OCI-LY3 (cell line): ENCODE measurements around the gene SLC39A1.

Experiments
- H2AFZ ChIP-seq: fragments of 200-600, 300-600 bp; shearing (Covaris generic); 2 replicates; pipeline ENCODE4 v1.6.0; 2014; ENCODE audit warnings: antibody characterized with exemption, low read depth, low read length
- H3K27ac ChIP-seq: fragments of 200-600, 300-600 bp; sonication (generic); 2 replicates; pipeline ENCODE4 v1.5.1; 2014; ENCODE audit warnings: mild to moderate bottlenecking, low read length, moderate library complexity, mixed read lengths
- H3K27me3 ChIP-seq: fragments of 200-600, 300-600 bp; sonication (generic); 2 replicates; pipeline ENCODE4 v1.6.1; 2014; ENCODE audit warnings: low read depth, low read length, mixed read lengths
- H3K36me3 ChIP-seq: fragments of 200-600, 300-600 bp; sonication (generic); replicated peaks from 2 replicates; pipeline ENCODE3; 2014; ENCODE audit warnings: low read depth, low read length, mixed read lengths
- H3K4me1 ChIP-seq: fragments of 300-600, 200-600 bp; sonication (generic); 2 replicates; pipeline ENCODE4 v1.6.1; 2014; ENCODE audit warnings: low read length, mixed read lengths
- H3K4me2 ChIP-seq: fragments of 200-600, 300-600 bp; sonication (generic); 2 replicates; pipeline ENCODE4 v1.6.1; 2014; ENCODE audit warnings: low read length, mixed read lengths
- H3K4me3 ChIP-seq: fragments of 300-600, 200-600 bp; sonication (generic); 2 replicates; pipeline ENCODE4 v1.5.1; 2014; ENCODE audit warnings: antibody characterized with exemption, mild to moderate bottlenecking, low read length, moderate library complexity
- H3K79me2 ChIP-seq: fragments of 300-600, 200-600 bp; shearing (Covaris generic); 2 replicates; pipeline ENCODE4 v1.6.1; 2014; ENCODE audit warnings: mild to moderate bottlenecking, low read length, mixed read lengths
- H3K9ac ChIP-seq: fragments of 300-600, 200-600 bp; shearing (Covaris generic); 2 replicates; pipeline ENCODE4 v1.6.0; 2014; ENCODE audit warnings: mild to moderate bottlenecking, low read length, moderate library complexity
- H3K9me3 ChIP-seq: fragments of 200-600, 300-600 bp; shearing (Covaris generic); 2 replicates; pipeline ENCODE4 v1.6.1; 2014; ENCODE audit warnings: low read length, mixed read lengths; ENCODE audit not compliant: insufficient read depth
- H4K20me1 ChIP-seq: fragments of 200-600, 300-600 bp; sonication (generic); 2 replicates; pipeline ENCODE4 v1.6.1; 2016; ENCODE audit warnings: low read length, mixed read lengths; ENCODE audit not compliant: insufficient read depth
- CTCF ChIP-seq: fragments of 200-600, 300-600 bp; sonication (generic); IDR thresholded peaks from 2 replicates; pipeline ENCODE4 v1.5.1; 2014; ENCODE audit warnings: antibody characterized with exemption, low read length, low read depth
- EZH2phosphoT487 ChIP-seq: fragments of 200-600 bp; shearing (Covaris generic); IDR thresholded peaks from 2 replicates; pipeline ENCODE4 v1.6.1; 2018; ENCODE audit warnings: antibody characterized with exemption, mixed run types, low read depth

Gene SLC39A1

DNA sequence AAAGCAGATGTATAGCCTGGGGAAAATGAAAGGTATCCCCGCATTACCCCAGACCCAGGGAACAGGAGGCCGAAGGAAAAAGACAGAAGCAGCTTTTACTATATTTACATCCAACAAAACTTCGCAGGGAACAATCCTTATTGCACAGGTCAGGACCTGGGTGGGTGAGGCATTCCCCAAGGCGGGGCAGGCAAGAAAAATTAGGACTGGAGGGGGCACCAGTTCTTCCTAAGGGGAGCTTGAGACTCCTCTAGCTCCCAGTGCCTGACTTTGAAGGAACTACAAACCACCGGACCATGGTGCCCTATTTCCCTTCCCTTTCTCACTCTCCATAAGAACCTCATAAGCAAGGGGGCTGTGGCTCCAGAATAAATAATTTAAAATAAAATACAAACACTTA, 33.9 kb downstream of the SLC39A1 start:
- H3K4me3 ChIP-seq = no peak overlapping the region
- no peak overlapping the region for H3K9ac ChIP-seq
- peaks cover 44% of the 10 kb centered on the region for H3K36me3 ChIP-seq
- H3K4me1 ChIP-seq = peaks cover under 1% of the 10 kb centered on the region; the same call in 1 of the 2 replicates
- peaks cover 3% of the 10 kb centered on the region for H3K79me2 ChIP-seq
- no peaks in the 10 kb centered on the region; the same call in 1 of the 2 replicates for H4K20me1 ChIP-seq
- no peak overlapping the region for H3K27ac ChIP-seq
- no peak overlapping the region for H2AFZ ChIP-seq
- no peak overlapping the region for H3K4me2 ChIP-seq
- TF ChIP-seq EZH2phosphoT487 (no peak), CTCF (no peak)
- no peaks in the 10 kb centered on the region for H3K9me3 ChIP-seq
- no peaks in the 10 kb centered on the region for H3K27me3 ChIP-seq

- H3K4me2 ChIP-seq = no peak overlapping the region
- H3K27me3 ChIP-seq = no peaks in the 10 kb centered on the region
- no peak overlapping the region for H3K4me3 ChIP-seq
- peaks cover 9% of the 10 kb centered on the region for H3K79me2 ChIP-seq
- peaks cover 6% of the 10 kb centered on the region for H3K4me1 ChIP-seq
- no peak overlapping the region for H2AFZ ChIP-seq
- H3K36me3 ChIP-seq = peaks cover 40% of the 10 kb centered on the region
- TF ChIP-seq EZH2phosphoT487 = no peak
- no peak for TF ChIP-seq CTCF
- no peaks in the 10 kb centered on the region for H3K9me3 ChIP-seq
- H4K20me1 ChIP-seq = no peaks in the 10 kb centered on the region; the same call in 1 of the 2 replicates
- H3K9ac ChIP-seq = no peak overlapping the region
- H3K27ac ChIP-seq = no peak overlapping the region
Measured at GRCh38 chr1:153928791-153929341, 34.5 kb downstream of the SLC39A1 start.

DNA sequence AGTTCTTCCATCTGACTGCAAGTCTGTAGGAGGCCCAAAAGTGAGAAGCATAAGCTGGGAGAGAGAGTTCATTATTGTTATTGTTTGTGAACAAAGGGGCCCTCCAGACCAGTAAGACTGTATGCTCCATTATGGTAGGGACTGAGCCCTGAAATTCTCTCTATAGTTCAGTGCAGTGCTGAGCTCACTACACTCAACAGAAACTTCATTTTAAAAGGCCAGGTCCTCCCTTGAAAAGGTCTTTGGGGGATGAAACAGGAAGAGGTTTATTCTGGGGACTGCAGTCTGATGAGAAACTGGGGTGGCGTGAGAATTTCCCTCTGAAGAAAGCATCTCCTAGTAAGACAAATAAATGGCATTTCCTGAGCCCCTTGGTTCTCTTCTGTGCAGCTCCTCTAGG, 35.1 kb downstream of the SLC39A1 start:
- H3K36me3 ChIP-seq = peaks cover 35% of the 10 kb centered on the region
- TF ChIP-seq CTCF (no peak), EZH2phosphoT487 (no peak)
- no peak overlapping the region for H3K9ac ChIP-seq
- no peak overlapping the region for H3K4me3 ChIP-seq
- no peak overlapping the region for H2AFZ ChIP-seq
- H3K4me2 ChIP-seq = no peak overlapping the region
- peaks cover 15% of the 10 kb centered on the region for H3K79me2 ChIP-seq
- no peaks in the 10 kb centered on the region for H3K9me3 ChIP-seq
- no peaks in the 10 kb centered on the region; the same call in 1 of the 2 replicates for H4K20me1 ChIP-seq
- H3K27me3 ChIP-seq = no peaks in the 10 kb centered on the region
- H3K4me1 ChIP-seq = peaks cover 6% of the 10 kb centered on the region
- H3K27ac ChIP-seq = no peak overlapping the region

DNA sequence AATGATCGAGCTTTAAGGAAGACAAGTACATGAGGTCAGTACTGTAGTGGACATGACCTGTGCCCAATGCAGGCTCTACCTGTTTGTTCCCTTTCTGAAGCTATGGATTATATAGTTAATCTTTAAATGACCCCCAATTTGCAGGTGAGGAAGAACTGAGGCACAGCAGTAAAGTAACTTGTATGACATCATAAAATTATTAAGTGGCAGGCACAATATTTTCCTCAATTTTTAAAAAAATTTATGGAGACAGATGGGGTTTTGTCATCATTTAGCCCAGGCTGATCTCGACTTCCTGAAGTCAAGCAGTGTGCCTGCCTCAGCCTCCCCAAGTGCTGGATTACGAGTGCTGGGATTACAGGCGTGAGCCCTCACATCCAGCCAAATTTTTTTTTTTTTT, 36.9 kb downstream of the SLC39A1 start:
- TF ChIP-seq EZH2phosphoT487 = no peak
- TF ChIP-seq CTCF = no peak
- H3K36me3 ChIP-seq = peaks cover 21% of the 10 kb centered on the region
- no peak overlapping the region for H3K27ac ChIP-seq
- no peak overlapping the region for H3K4me2 ChIP-seq
- H3K4me3 ChIP-seq = no peak overlapping the region
- no peak overlapping the region for H3K9ac ChIP-seq
- peaks cover 5% of the 10 kb centered on the region for H4K20me1 ChIP-seq
- no peaks in the 10 kb centered on the region for H3K27me3 ChIP-seq
- peaks cover 24% of the 10 kb centered on the region for H3K79me2 ChIP-seq
- peaks cover 7% of the 10 kb centered on the region for H3K4me1 ChIP-seq
- H2AFZ ChIP-seq = no peak overlapping the region
- H3K9me3 ChIP-seq = no peaks in the 10 kb centered on the region
